WTC11 (cell line): Measurements from ENCODE around the gene MVK. TPM values are rescaled to one million over a fixed set of nuclear protein-coding genes. Genes with fewer than 3 reads are reported as not detected.

Experiments used
- ATAC-seq: fragments of 200-7000 bp; cut with Tn5 transposase; 2 replicates; pipeline ENCODE4 v1.10.0; 2021; ENCODE audit warnings: mild to moderate bottlenecking, moderate library complexity
- CTCF ChIA-PET: fragments of 300-600 bp; sonication (Branson Sonifier 250); formaldehyde crosslinking; loops from one replicate; lab custom pipeline; 2021; ENCODE audit warnings: antibody characterized with exemption; lab: Charles Lee
- POLR2A ChIA-PET: fragments of 350-600 bp; sonication (Branson Sonifier 250); formaldehyde crosslinking; loops from one replicate; lab custom pipeline; 2021; ENCODE audit warnings: antibody characterized with exemption; lab: Charles Lee
- DNase-seq: peaks from one replicate; pipeline ENCODE4 v3.0.0; 2021; ENCODE audit warnings: low spot score
- H3K27ac Mint-ChIP-seq: 2 replicates; pipeline ENCODE4 v1.8.0; 2021; ENCODE audit warnings: mixed read lengths
- H3K27me3 Mint-ChIP-seq: 2 replicates; pipeline ENCODE4 v1.8.0; 2021; ENCODE audit warnings: low read depth, mild to moderate bottlenecking, moderate library complexity, mixed read lengths
- H3K36me3 Mint-ChIP-seq: 2 replicates; pipeline ENCODE4 v1.8.0; 2021; ENCODE audit warnings: mixed read lengths
- H3K4me1 Mint-ChIP-seq: 2 replicates; pipeline ENCODE4 v1.8.0; 2022; ENCODE audit warnings: mixed read lengths
- H3K4me3 Mint-ChIP-seq: 2 replicates; pipeline ENCODE4 v1.8.0; 2021; ENCODE audit warnings: mild to moderate bottlenecking, moderate library complexity, mixed read lengths
- H3K9me3 Mint-ChIP-seq: 2 replicates; pipeline ENCODE4 v1.8.0; 2021; ENCODE audit warnings: mixed read lengths
- ATF2 ChIP-seq: sonication (generic); formaldehyde crosslinking; IDR thresholded peaks from 2 replicates; pipeline ENCODE4 v1.8.1; 2022; ENCODE audit warnings: low read depth, missing genetic modification reagents, borderline replicate concordance
- ATF6 ChIP-seq: sonication (generic); formaldehyde crosslinking; IDR thresholded peaks from 2 replicates; pipeline ENCODE4 v1.8.1; 2023; ENCODE audit warnings: mild to moderate bottlenecking, missing genetic modification reagents
- CBFB ChIP-seq: sonication (generic); formaldehyde crosslinking; IDR thresholded peaks from 2 replicates; pipeline ENCODE4 v1.8.1; 2022; ENCODE audit warnings: mild to moderate bottlenecking, low read depth, missing genetic modification reagents
- CREB1 ChIP-seq: sonication (generic); formaldehyde crosslinking; IDR thresholded peaks from 2 replicates; pipeline ENCODE4 v1.8.0; 2023; ENCODE audit warnings: mild to moderate bottlenecking, missing genetic modification reagents
- E2F5 ChIP-seq: sonication (generic); formaldehyde crosslinking; IDR thresholded peaks from 2 replicates; pipeline ENCODE4 v1.8.1; 2022; ENCODE audit warnings: mild to moderate bottlenecking, moderate library complexity, missing genetic modification reagents
- ELF4 ChIP-seq: sonication (generic); formaldehyde crosslinking; IDR thresholded peaks from 2 replicates; pipeline ENCODE4 v1.8.1; 2022; ENCODE audit warnings: low read depth, mild to moderate bottlenecking, moderate library complexity, missing genetic modification reagents
- IRF1 ChIP-seq: sonication (generic); formaldehyde crosslinking; IDR thresholded peaks from 2 replicates; pipeline ENCODE4 v1.8.0; 2023; ENCODE audit warnings: missing genetic modification reagents
- JUN ChIP-seq: sonication (generic); formaldehyde crosslinking; IDR thresholded peaks from 2 replicates; pipeline ENCODE4 v1.8.0; 2023; ENCODE audit warnings: mild to moderate bottlenecking, missing genetic modification reagents
- MYBL2 ChIP-seq: sonication (generic); formaldehyde crosslinking; IDR thresholded peaks from 2 replicates; pipeline ENCODE4 v1.8.1; 2023; ENCODE audit warnings: mild to moderate bottlenecking, moderate library complexity, missing genetic modification reagents
- NFE2L1 ChIP-seq: sonication (generic); formaldehyde crosslinking; IDR thresholded peaks from 2 replicates; pipeline ENCODE4 v1.8.1; 2023; ENCODE audit warnings: missing genetic modification reagents
- NFYB ChIP-seq: sonication (generic); formaldehyde crosslinking; conservative IDR thresholded peaks from 2 replicates; pipeline ENCODE4 v1.8.0; 2022; ENCODE audit warnings: low read depth, missing genetic modification reagents
- RELA ChIP-seq: sonication (generic); formaldehyde crosslinking; IDR thresholded peaks from 2 replicates; pipeline ENCODE4 v1.8.1; 2022; ENCODE audit warnings: missing genetic modification reagents, mild to moderate bottlenecking, borderline replicate concordance
- STAT6 ChIP-seq: sonication (generic); formaldehyde crosslinking; conservative IDR thresholded peaks from 2 replicates; pipeline ENCODE4 v1.8.1; 2023; ENCODE audit warnings: mild to moderate bottlenecking, low read depth, missing genetic modification reagents, moderate library complexity
- TEAD1 ChIP-seq: sonication (generic); formaldehyde crosslinking; IDR thresholded peaks from 2 replicates; pipeline ENCODE4 v1.8.0; 2022; ENCODE audit warnings: mild to moderate bottlenecking, missing genetic modification reagents
- TEAD4 ChIP-seq: sonication (generic); formaldehyde crosslinking; IDR thresholded peaks from 2 replicates; pipeline ENCODE4 v1.8.0; 2022; ENCODE audit warnings: mild to moderate bottlenecking, missing genetic modification reagents
- ZMAT4 ChIP-seq: fragments of 250-450 bp; sonication (Bioruptor Pico); IDR thresholded peaks from 2 replicates; pipeline ENCODE4 v1.9.0; 2021; ENCODE audit warnings: mild to moderate bottlenecking
- ZNF281 ChIP-seq: sonication (generic); formaldehyde crosslinking; IDR thresholded peaks from 2 replicates; pipeline ENCODE4 v1.8.0; 2023; ENCODE audit warnings: mild to moderate bottlenecking, missing genetic modification reagents
- ZNF425 ChIP-seq: fragments of 250-450 bp; sonication (Bioruptor Pico); conservative IDR thresholded peaks from 2 replicates; pipeline ENCODE4 v1.9.0; 2021; ENCODE audit warnings: mild to moderate bottlenecking
- total RNA-seq: library from RNA; stranded (reverse); gene quantifications from 3 replicates; pipeline ENCODE4 v1.2.3, GENCODE V29; 2021

MVK gene
- total RNA-seq, 1 experiment from 2014 or later, result 13.2 TPM

- no peak for ATAC-seq
- no peak overlapping the region for H3K4me3 Mint-ChIP-seq
- no peak overlapping the region for H3K27ac Mint-ChIP-seq
- no peaks in the 10 kb centered on the region for H3K9me3 Mint-ChIP-seq
- no peaks in the 10 kb centered on the region for H3K4me1 Mint-ChIP-seq
- ChIA-PET POLR2A (interaction anchor here (0.6 kb wide), 1 partner anchor 101 kb away, joined by 5 read pairs; no protein-coding TSS in a partner anchor), CTCF (interaction anchor here (2.0 kb wide), 1 partner anchor 14 kb away, joined by 5 read pairs; no protein-coding TSS in a partner anchor)
- H3K36me3 Mint-ChIP-seq, result peaks cover 30% of the 10 kb centered on the region
- TF ChIP-seq E2F5 (CRISPR knock-in tag), result no peak
- no peak for TF ChIP-seq CREB1 (CRISPR knock-in tag)
- TF ChIP-seq JUN (CRISPR knock-in tag), result no peak
- TF ChIP-seq STAT6 (CRISPR knock-in tag), result no peak
- TF ChIP-seq ATF2 (CRISPR knock-in tag), result no peak
- TF ChIP-seq ELF4 (CRISPR knock-in tag), result no peak
- TF ChIP-seq ZNF425 (CRISPR knock-in tag), result no peak
- no peak for TF ChIP-seq CBFB
- no peak for TF ChIP-seq RELA
- TF ChIP-seq TEAD4 (CRISPR knock-in tag), result no peak
- TF ChIP-seq, all 79 proteins: peak for 0
- no peak for DNase-seq
- H3K27me3 Mint-ChIP-seq, result no peaks in the 10 kb centered on the region
Observed at GRCh38 chr12:109583733-109584132, 10.1 kb downstream of the MVK start.

- peaks cover 11% of the 10 kb centered on the region for H3K36me3 Mint-ChIP-seq
- H3K4me3 Mint-ChIP-seq, result no peak overlapping the region
- no peaks in the 10 kb centered on the region for H3K4me1 Mint-ChIP-seq
- no peaks in the 10 kb centered on the region for H3K9me3 Mint-ChIP-seq
- H3K27ac Mint-ChIP-seq, result no peak overlapping the region
- ChIA-PET CTCF (interaction anchor here (1.0 to 2.0 kb wide), 5 partner anchors 11 to 188 kb away, joined by 3 to 13 read pairs (median 3); no protein-coding TSS in a partner anchor), POLR2A (no interaction called here)
- no peak for DNase-seq
- no peaks in the 10 kb centered on the region for H3K27me3 Mint-ChIP-seq
- no peak for ATAC-seq
- TF ChIP-seq NFE2L1 (CRISPR knock-in tag), result no peak
- TF ChIP-seq ATF6 (CRISPR knock-in tag), result no peak
- TF ChIP-seq ZNF281 (CRISPR knock-in tag), result no peak
- no peak for TF ChIP-seq NFYB
- no peak for TF ChIP-seq ATF2 (CRISPR knock-in tag)
- no peak for TF ChIP-seq ZMAT4 (CRISPR knock-in tag)
- no peak for TF ChIP-seq TEAD1
- no peak for TF ChIP-seq IRF1 (CRISPR knock-in tag)
- TF ChIP-seq MYBL2 (CRISPR knock-in tag), result no peak
Observed at GRCh38 chr12:109586385-109587296, 13.0 kb downstream of the MVK start.
